Glomerular visceral epithelial cell (primary cell): Measurements from ENCODE around the gene IRF2BPL.

Experiments
- DNase-seq: peaks from one replicate; pipeline ENCODE4 v3.0.0-alpha.2; 2016; ENCODE audit errors: extremely low spot score

The IRF2BPL gene

GRCh38 chr14:77011245-77011644 is 17.3 kb downstream of the IRF2BPL start:
- DNase-seq, result no peak

GRCh38 chr14:77009014-77009413 is 19.5 kb downstream of the IRF2BPL start:
- no peak for DNase-seq

- no peak for DNase-seq
Measured at GRCh38 chr14:77008541-77008940, 20.0 kb downstream of the IRF2BPL start.

- DNase-seq, result no peak
Measured at GRCh38 chr14:77007975-77008421, 20.5 kb downstream of the IRF2BPL start.

GRCh38 chr14:77007183-77007974 is 21.1 kb downstream of the IRF2BPL start:
- no peak for DNase-seq

- no peak for DNase-seq
Measured at GRCh38 chr14:77006132-77006531, 22.4 kb downstream of the IRF2BPL start.

- DNase-seq, result no peak
Measured at GRCh38 chr14:77005559-77005958, 22.9 kb downstream of the IRF2BPL start.

- DNase-seq, result no peak
Measured at GRCh38 chr14:77004711-77005460, 23.6 kb downstream of the IRF2BPL start.

- no peak for DNase-seq
Measured at GRCh38 chr14:77003960-77004710, 24.4 kb downstream of the IRF2BPL start.

GRCh38 chr14:77002889-77003288 is 25.6 kb downstream of the IRF2BPL start:
- no peak for DNase-seq

- no peak for DNase-seq
Measured at GRCh38 chr14:77002335-77002734, 26.2 kb downstream of the IRF2BPL start.

- no peak for DNase-seq
Measured at GRCh38 chr14:77000340-77001270, 27.9 kb downstream of the IRF2BPL start.

GRCh38 chr14:76998910-76999309 is 29.6 kb downstream of the IRF2BPL start:
- no peak for DNase-seq

- DNase-seq, result peak; percentile 50
Measured at GRCh38 chr14:76997257-76997970, 31.1 kb downstream of the IRF2BPL start.

- DNase-seq, result no peak
Measured at GRCh38 chr14:76996563-76997146, 31.9 kb downstream of the IRF2BPL start.

GRCh38 chr14:76995279-76996035 is 33.1 kb downstream of the IRF2BPL start:
- peak; percentile 42 for DNase-seq

GRCh38 chr14:76993752-76994151 is 34.8 kb downstream of the IRF2BPL start:
- no peak for DNase-seq

GRCh38 chr14:76990084-76990483 is 38.4 kb downstream of the IRF2BPL start:
- no peak for DNase-seq

GRCh38 chr14:76987956-76988520 is 40.5 kb downstream of the IRF2BPL start:
- no peak for DNase-seq
